COLO668 (cell line): ENCODE measurements around the gene SDK1.
A peak's percentile ranks its signal among the peaks of the same experiment; 100 is the strongest.

Experiments
- DNase-seq: peaks from one replicate; lab custom pipeline; 2025; ENCODE audit not compliant: unreplicated experiment; lab: John Stamatoyannopoulos, UW

Gene SDK1

DNA sequence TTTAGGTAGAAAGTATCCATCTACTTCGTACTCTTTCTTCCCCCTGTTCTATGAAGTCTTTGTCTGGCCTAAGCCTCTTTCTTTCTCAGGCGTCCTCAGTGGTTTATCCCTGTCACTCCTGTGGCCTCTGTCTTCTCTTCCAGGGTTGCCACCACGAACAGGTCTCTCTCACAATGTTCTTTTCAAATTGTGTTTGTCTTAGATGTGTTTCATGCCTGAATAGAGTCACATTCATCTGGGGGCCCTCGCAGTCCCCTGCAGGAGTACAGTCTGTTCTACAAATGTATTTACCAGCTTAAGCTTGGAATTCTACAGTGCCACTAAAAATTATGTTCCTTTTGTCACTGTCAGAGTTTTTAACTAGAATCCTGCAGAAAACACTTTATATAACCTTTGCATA is 700.7 kb downstream of the SDK1 start:
- DNase-seq = no peak

DNA sequence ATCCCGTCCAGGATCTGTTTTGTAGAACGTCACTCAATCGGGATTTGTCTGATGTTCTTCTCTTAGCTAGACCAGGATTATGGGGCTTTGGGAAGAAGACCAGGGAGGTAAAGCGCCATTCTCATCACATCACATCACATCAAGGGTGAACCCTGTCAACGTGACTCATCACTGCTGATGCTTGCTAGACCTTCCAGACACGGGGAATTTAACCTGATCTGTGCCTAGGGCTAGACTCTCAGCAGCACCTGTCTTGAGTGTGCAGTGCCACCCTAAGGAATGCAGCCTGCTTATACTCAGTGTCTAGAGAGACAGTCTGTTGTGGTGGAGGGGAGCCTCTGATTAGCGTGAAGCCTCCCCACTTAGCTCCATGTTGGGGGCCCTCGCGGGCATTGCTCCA is 702.5 kb downstream of the SDK1 start:
- DNase-seq = no peak

DNA sequence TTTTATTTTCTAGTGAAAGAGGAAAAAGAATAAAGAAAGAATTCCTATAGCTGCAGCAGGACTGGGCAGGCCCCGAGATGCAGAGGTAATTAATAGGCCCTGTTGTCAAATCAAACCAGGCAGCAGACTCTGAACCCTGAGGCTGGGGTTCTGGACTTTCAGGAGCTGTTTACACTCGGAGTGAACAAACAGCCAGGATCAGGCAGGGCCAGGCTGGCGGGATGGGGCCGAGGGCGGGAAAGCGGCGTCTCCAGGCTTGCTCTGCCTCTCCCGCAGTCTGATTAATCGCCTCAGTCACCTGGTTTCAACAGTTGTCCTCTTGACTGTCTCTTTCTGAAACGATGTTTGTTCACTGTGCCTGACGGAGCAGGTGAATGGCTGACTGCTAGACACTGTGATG is 705.6 kb downstream of the SDK1 start:
- peak; percentile 92 for DNase-seq

DNA sequence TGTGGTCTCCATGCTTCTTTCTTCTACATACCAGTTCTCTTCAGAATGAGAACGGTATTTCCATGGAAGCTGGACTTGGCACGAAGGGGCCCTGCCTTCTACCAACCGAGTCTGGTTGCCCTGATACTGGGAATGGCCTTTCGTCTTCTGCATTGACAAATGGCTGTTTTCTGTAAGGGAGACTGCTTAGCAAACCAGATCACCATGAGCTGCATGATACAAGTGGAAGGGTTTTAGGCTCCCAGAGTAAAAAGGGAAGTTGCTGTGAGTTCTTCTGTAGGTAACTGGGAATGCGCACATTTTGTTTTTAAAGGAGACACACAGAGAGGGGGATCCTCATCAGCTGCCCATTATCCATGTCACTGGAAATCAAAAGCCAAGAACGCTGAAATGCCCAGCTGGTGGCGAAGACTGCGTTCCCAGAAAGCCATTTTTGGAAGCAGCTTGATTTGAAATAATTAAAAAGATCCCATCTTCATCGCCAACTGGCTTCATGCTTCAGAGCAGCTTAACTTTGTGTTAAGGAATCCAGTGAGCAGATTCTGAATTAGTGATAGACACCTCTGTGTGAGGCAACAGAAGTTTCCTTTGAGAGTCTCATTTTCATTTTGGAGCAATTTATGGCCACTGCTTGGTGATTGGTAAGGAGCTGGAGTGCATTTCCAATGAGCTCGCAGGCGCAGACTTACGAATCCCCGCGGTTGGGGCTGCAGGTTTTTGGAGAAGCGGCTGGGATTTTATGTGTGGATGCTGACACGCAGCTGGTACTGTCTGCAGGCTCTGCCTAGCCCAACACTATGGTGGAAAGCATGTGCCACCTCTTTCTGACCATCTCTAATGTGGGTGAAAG is 708.4 kb downstream of the SDK1 start:
- DNase-seq = no peak

DNA sequence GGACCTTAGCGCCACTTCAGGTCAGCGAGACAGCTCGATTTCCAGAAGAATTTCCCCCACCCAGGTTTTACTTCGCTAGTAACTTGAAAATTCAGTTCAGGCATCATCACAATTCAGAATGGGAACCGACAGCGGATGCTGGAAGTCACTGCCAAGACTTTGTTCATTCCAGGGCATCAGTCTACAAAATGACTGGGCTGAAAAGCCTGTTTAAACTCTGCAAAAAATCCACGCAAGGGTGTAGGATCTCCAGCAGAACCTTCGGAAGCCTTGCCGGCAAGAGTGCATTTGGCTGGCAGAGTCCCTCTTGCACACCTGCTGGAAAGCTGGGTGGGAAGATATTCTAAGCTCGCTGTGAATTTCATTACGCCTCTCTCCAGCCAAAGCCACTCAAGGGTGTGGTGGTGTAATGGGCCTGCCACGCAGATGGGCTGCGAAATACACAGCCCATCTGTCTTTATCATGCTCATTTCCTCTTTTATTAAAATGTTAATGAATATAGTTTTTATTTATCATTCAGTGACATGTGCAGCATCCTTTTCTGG is 709.1 kb downstream of the SDK1 start:
- DNase-seq = no peak

DNA sequence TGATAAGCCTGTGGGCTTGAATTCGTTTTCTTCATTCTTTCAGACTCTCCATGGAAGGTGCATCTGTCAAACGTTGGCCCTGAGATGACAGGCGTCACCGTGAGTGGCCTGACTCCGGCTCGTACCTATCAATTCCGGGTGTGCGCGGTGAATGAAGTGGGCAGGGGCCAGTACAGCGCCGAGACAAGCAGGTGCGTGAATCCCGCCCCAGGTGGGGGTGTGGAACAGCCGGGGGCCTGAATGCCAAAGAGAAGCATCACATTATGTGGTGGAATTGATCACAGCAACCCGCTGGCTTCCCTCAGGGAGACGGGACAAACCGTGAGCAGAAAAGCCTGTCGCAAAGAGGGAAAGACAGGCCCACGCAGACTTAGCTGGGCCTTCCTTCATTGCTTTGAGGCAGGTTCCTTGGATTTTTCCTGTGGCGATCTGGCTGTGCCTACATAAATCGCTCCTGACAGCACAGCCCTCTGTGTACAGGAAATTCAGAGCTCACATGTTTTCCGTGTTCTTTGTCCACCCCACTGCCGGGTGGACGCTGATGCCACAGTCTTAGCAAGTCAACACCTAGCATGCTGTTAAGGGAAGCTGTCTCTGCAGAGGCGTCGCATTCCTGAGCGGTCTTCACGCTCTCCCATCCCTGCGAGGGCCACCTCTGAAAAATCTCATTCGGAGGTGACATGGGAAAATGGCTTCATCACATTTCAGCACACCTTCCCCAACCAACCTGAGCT is 710.0 kb downstream of the SDK1 start:
- DNase-seq = no peak

DNA sequence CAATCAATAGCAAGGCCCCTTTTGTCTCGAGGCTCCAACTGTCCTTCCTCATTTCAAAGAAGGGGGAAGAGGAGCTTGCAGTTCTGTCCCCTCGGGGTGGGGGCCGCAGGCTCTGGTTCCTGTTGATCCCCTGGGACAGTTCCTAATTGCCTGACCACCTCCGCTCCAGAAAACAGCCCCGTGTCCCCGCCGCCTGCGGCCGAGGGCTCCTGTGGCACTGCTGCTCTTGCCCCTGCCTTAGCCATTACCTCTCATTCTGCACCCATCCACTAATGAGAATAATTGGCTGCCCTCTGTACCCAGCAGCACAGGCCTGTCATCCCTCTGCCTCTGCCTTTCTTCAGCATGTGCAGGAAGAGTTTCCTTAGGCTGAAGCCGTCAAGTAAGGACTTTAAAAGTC is 712.7 kb downstream of the SDK1 start:
- no peak for DNase-seq

DNA sequence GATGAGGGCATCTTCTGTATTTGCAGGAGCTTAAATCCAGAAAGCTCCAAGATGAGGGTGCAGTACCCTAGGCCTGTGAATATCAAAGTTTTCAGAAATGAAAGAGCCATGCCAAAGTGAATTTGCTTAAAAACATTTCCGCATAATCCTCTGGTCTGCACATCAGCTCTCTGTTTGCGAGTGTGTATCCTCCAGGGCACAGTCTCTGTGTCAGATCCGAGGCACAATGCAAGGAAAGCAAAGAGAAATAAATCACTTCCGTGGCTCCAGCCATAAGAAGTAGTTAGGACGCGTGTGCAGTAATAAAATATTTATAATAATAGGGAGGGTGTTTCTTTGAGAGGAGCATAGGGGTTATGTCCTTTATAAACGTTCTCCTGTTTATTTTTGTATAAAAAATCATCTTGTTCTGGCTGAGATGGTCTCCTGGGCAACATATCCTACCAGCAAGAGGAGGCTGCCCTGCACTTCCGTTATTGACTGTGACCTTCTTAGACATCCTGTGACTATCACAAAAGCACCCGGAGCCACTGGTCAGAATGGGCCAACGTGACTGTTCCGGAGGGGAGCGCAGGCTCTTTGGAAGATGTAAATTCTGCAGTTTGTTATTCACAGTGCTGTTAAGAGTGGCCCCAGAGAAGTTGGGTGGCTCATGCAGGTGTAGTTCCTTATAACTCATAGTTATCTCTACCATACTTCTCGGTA is 713.4 kb downstream of the SDK1 start:
- DNase-seq = no peak

DNA sequence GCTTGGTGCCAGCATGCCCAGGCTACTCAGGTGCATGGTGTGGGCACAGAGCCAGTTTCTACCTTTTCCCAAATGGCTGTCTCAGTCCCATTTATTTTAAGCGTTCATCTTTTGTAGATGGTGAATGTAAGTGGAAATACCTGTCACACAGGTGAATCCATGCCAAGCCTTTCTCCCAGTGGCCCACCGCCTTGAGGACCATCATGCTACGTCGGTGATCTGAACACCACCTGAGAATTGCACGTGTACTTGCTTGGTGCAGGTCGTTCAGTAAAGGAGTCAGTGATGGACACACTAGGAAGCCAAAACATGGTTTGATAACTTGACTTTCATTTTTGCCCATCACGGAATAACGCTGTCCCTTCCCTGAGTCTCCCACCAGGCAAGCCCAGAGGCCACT is 714.3 kb downstream of the SDK1 start:
- no peak for DNase-seq

DNA sequence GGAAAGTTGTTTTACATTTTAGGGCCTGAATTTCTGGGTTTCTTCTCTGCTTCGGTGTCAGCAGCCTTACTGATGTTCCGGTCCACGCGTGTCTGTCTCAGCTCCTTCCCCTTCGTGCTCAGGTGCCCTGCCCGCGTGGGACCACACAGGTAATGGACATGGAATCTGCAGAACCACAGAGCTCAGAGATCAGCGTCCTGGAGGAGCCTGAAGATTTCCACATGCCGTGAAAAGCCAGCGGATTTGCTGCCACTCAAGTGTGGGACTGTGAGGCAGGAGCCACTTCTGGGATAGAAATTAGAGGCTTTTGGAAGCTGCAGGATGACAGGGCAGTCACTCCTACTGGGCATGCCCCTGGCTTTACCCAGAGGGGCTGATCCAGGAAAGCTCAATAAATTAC is 714.9 kb downstream of the SDK1 start:
- DNase-seq = no peak

DNA sequence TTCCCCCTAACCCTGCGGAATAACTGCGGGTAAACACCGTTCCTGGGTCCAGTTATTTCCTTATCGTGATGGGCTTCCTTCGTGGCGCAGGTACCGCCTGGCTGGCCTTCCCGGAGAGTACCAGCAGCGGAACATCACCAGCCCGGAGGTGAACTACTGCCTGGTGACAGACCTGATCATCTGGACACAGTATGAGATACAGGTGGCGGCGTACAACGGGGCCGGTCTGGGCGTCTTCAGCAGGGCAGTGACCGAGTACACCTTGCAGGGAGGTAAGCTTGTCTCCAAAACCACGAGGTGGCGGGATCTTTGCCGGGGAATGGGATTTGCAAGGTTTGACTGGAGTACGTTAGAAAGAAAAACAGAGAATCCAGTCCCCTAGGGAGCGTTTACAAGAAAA is 716.0 kb downstream of the SDK1 start:
- no peak for DNase-seq

DNA sequence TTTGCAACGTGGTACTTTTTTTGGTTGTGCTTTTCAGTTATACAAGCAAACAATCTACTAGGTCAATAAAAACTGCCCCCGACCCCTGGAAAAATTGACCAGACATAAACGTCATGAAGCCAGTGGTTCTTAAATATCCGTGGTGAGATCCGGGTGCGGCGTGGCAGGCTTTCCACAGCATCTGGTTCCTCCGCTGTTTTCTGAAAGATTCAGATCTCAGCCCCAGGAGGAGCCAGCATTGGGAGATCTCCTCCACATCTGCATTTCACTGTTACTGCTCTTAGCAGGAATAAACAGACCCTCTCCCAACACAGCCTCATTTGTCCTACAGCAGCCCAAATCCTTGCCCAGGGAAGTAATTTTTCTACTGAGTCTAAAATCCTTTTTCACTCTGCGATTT is 716.7 kb downstream of the SDK1 start:
- DNase-seq = no peak

DNA sequence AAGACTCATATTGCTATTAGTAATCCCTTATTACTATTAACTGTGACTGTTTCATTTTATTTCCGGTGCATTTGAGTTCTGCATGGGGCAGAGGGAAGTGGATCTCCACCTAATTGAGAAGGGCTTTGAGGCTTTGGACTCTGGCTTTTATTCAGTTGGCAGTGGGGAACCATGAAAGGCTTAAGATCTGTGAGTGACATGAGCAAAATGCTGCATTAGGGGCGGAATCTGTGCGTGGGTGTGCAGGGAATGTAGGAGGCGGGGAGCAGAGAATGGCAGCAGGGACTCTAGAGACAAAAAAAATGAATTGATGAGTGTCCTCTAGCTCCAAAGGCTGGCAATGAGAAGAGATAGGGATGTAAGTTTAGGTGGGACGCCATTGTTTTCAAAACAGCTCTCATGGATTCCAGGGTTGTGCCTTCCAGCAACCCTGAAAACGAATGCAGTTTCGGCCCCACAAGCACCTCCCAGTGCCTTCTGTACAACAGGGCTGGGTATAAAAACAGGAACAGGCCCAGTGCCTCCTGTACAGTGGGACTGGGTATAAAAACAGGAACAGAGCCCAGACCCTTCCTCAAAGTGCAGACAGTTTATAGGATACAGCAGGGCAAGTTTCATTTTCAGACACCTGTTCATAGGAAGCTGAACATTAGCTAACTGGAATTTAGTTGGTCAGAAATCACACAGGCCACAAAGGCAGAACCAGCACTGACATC is 717.7 kb downstream of the SDK1 start:
- DNase-seq = no peak

DNA sequence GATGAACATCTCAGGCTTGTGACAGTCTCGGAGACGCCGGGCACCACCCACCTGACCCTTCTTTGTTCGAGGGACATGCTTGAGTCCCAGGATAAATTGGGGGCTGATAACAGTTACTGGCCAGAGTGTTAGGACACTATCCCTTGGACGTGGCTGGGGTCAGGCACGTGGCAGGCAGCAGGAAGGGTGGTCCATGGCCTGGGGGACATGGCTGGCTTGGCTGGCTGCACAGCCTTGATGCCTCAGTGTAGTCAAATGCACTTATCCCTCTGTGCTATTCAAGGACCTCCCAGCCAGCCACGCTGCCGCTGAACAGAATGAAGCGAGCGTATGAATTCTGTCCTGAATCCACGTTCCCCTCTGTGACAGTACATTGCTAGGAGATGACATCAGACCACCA is 719.0 kb downstream of the SDK1 start:
- no peak for DNase-seq

DNA sequence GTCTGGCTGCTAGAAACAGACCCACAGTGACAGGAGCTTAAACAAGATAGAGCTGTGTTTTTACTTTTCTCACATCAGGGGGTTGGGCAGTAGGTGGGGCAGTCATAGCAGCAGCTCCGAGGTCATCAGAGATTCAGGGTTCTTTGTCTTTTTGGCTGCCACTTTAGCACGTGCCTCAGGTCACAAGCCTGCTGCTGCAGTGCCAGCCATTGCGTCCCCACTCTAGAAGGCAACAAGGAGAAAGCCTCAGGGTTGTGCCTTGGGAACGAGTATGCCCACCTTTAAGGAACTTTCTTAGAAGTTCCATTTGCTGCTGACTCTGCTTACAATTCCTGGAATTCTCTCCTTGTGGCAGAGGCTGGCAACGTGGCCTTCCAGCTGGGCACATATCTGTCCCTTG is 720.4 kb downstream of the SDK1 start:
- no peak for DNase-seq

DNA sequence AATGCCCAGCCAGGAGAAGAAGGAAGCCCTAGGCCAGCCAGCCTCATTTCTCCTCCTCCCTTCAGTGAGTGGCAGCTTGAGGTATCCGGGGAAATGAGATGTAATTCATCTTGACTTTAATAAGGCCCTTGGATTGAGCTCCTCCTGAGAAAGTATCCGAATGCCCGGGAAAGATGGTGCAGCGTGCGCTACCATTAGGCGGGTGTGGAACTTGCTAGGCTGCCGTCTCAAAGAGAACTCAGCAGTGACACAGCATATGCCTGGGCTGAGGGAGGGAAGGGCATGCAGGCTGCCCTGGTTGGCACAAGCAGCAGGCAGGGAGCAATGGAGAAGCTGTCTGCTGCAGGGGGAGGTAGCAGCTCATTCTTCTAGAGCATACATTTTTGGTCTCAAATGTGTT is 721.2 kb downstream of the SDK1 start:
- no peak for DNase-seq

DNA sequence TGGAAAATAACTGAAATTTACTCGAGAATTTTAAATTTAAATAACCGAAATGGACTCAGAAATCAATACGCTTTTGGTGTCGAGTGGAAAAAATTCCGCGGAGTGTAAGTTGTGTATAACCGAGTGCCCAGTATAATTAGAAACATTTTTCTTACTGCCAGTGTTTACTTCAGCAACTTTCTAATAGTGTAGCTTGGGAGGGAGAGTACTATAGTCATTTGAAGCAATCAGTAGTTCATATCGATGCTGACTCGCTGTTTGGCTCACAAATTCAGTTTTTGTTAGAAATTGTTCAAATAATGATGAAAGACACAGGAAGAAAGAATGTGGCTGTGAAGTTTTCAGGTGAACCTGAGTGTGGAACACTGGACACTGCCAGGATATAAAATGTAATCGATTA is 722.5 kb downstream of the SDK1 start:
- no peak for DNase-seq

DNA sequence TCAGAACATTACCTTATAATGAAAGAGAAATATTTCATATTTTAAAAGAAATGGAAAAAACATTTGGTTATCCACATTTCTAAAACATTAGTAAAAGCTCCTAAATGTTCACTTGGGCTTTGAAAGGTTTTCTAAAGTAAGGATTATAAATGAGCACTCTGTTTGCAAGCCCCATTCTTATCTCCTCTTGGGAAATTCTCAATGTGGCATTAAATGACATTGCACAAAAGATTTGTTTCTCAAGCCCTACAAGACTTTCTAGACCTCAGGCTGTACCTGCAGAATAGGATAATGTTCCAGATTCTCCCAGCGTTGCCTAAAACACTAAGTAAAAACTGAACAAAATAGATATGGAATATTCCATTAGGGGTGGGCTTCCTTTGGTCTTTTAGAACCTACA is 723.1 kb downstream of the SDK1 start:
- DNase-seq = no peak

DNA sequence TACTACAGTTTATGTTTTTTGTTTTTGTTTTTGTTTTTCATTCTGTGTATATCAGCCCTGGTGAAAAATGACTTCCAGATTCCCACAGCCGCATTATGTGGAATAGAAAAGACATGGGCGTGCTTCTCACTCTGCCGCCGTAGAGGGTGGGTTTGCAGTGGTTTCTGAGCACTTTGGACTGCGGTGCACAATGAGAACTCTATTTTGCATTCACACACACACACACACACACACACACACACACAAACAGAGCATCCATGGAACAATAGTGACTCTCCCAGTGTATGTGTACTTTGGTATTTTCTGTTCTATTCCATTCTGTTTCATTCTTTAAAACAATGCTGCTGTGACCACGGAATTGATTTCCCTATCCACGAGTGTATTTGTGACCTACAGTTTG is 723.8 kb downstream of the SDK1 start:
- DNase-seq = no peak

DNA sequence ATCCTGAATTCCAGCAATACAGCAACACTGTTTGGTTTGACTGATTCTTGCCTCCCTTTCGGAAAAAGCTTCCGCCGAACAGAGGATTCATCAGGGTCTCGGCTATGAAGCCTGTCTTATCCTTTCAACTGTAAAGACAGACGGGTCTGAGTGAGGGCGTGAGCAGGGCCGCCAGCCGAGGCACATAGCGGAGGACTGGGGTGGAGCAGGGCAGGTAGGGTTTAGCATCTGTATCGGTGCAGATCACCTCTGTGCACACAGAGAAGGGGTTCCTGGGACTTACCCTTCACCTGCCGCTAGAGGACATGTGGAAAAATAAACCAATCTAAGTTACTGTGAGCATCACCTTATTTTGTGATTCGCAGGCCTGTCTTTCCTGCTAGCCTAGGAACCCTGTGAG is 724.2 kb downstream of the SDK1 start:
- no peak for DNase-seq
